ENCODE data around the gene CRISP2. TPM values are rescaled to one million over a fixed set of nuclear protein-coding genes. Genes with fewer than 3 reads are reported as not detected.

Gene CRISP2
- total and polyA plus RNA-seq, 2 of the 8 experiments (the other 6 are each of a cell fraction or from before 2014, with no cell fraction given), result 0.06 TPM; not detected in 1

- TF ChIP-seq TAF7 (optimal IDR thresholded peaks at IDR 0.05; ENCODE audit: borderline replicate concordance, low read depth, low read length), result no peak
- TF ChIP-seq TCF12 (IDR thresholded peaks at IDR 0.05; ENCODE audit: low read depth, low read length), result no peak
- no peak for TF ChIP-seq POLR2AphosphoS5 (IDR thresholded peaks at IDR 0.05; ENCODE audit: low read depth, low read length)
These were observed 50.5 kb downstream of the CRISP2 start (continued) for GRCh38 chr6:49662892-49663261.

Measured in H1 (cell line).